HG02798 (cell line): ENCODE results near the gene CYP4F2.
"Not testable (repeated sequence)": the region's sequence is repeated elsewhere in the genome, so short reads cannot be mapped to it uniquely, and the experiment has no call there.

Experiments
- ATAC-seq: cut with Tn5 transposase; IDR thresholded peaks from one replicate; pipeline ENCODE4 v1.9.1; 2021; ENCODE audit warnings: mild to moderate bottlenecking; ENCODE audit not compliant: unreplicated experiment, poor library complexity

Gene CYP4F2

GRCh38 chr19:15902254-15902653 is 4.4 kb upstream of the CYP4F2 start:
- ATAC-seq: no peak

GRCh38 chr19:15900504-15900903 is 2.6 kb upstream of the CYP4F2 start:
- no peak for ATAC-seq

GRCh38 chr19:15900032-15900431 is 2.2 kb upstream of the CYP4F2 start:
- not testable (repeated sequence) for ATAC-seq

- not testable (repeated sequence) for ATAC-seq
Observed at GRCh38 chr19:15899561-15899960, 1.7 kb upstream of the CYP4F2 start.

- ATAC-seq: no peak
Observed at GRCh38 chr19:15897026-15897737, 692 bp downstream of the CYP4F2 start.

- ATAC-seq: no peak
Observed at GRCh38 chr19:15895876-15896430, 1.9 kb downstream of the CYP4F2 start.

GRCh38 chr19:15894359-15894758 is 3.5 kb downstream of the CYP4F2 start:
- ATAC-seq: no peak

GRCh38 chr19:15893477-15893876 is 4.4 kb downstream of the CYP4F2 start:
- no peak for ATAC-seq

- ATAC-seq: no peak
Observed at GRCh38 chr19:15892012-15892411, 5.9 kb downstream of the CYP4F2 start.

- ATAC-seq: no peak
Observed at GRCh38 chr19:15891434-15891833, 6.4 kb downstream of the CYP4F2 start.

- not testable (repeated sequence) for ATAC-seq
Observed at GRCh38 chr19:15889339-15889738, 8.5 kb downstream of the CYP4F2 start.

- no peak for ATAC-seq
Observed at GRCh38 chr19:15885919-15886318, 12.0 kb downstream of the CYP4F2 start.

- ATAC-seq: no peak
Observed at GRCh38 chr19:15885167-15885566, 12.7 kb downstream of the CYP4F2 start.

GRCh38 chr19:15883329-15883728 is 14.5 kb downstream of the CYP4F2 start:
- ATAC-seq: not testable (repeated sequence)

- ATAC-seq: no peak
Observed at GRCh38 chr19:15874821-15875474, 22.9 kb downstream of the CYP4F2 start.

GRCh38 chr19:15873771-15874170 is 24.1 kb downstream of the CYP4F2 start:
- ATAC-seq: not testable (repeated sequence)

- no peak for ATAC-seq
Observed at GRCh38 chr19:15871570-15871969, 26.3 kb downstream of the CYP4F2 start.

- ATAC-seq: no peak
Observed at GRCh38 chr19:15869873-15870272, 28.0 kb downstream of the CYP4F2 start.

- no peak for ATAC-seq
Observed at GRCh38 chr19:15869109-15869555, 28.7 kb downstream of the CYP4F2 start.

GRCh38 chr19:15866636-15867035 is 31.2 kb downstream of the CYP4F2 start:
- ATAC-seq: no peak

GRCh38 chr19:15864824-15865223 is 33.0 kb downstream of the CYP4F2 start:
- no peak for ATAC-seq

GRCh38 chr19:15863272-15863671 is 34.6 kb downstream of the CYP4F2 start:
- ATAC-seq: no peak
